Kidney (tissue), 14 donors: ENCODE data around the gene SUCLG2. TPM values are rescaled to one million over a fixed set of nuclear protein-coding genes. Genes with fewer than 3 reads are reported as not detected.

ENCODE experiments used
- DNase-seq, 5 donors: peaks; one replicate each; pipeline ENCODE4 v3.0.0-alpha.2; 2013 to 2020
- FAIRE-seq: peaks from 2 replicates; lab custom pipeline; 2012; peaks lifted over from hg19 to GRCh38; lab: Jason Lieb, UNC
- H3K27ac ChIP-seq, 2 donors: one replicate each; pipeline ENCODE4 v1.7.0; 2013; ENCODE audit warnings: low read depth in 2 of 2, low read length in 2 of 2, inconsistent platforms in 1 of 2
- H3K27me3 ChIP-seq: one replicate; pipeline ENCODE4 v1.7.1; 2013; ENCODE audit warnings: low read length, inconsistent platforms; ENCODE audit not compliant: control insufficient read depth, insufficient read depth
- H3K36me3 ChIP-seq, 3 donors: one replicate each; pipeline versions ENCODE4 v1.7.0 to v1.7.1; 2013; ENCODE audit warnings: low read length in 3 of 3, control low read depth in 1 of 3, inconsistent platforms in 1 of 3; ENCODE audit not compliant: insufficient read depth in 3 of 3, control insufficient read depth in 2 of 3
- H3K4me1 ChIP-seq, 3 donors: one replicate each; pipeline versions ENCODE4 v1.7.0 to v1.7.1; 2013; ENCODE audit warnings: low read length in 3 of 3, inconsistent platforms in 1 of 3, low read depth in 1 of 3; ENCODE audit not compliant: control insufficient read depth in 2 of 3, insufficient read depth in 2 of 3
- H3K4me3 ChIP-seq, 3 donors: one replicate each; pipeline versions ENCODE4 v1.7.0 to v1.8.1; 2013; ENCODE audit warnings: low read length in 3 of 3, control low read depth in 1 of 3, inconsistent platforms in 1 of 3
- H3K9ac ChIP-seq, 3 donors: one replicate each; pipeline versions ENCODE4 v1.7.0 to v1.7.1; 2013; ENCODE audit warnings: low read length in 3 of 3, control low read depth in 1 of 3, inconsistent platforms in 1 of 3
- H3K9me3 ChIP-seq, 3 donors: one replicate each; pipeline versions ENCODE4 v1.7.0 to v1.7.1; 2013; ENCODE audit warnings: low read length in 3 of 3, control low read depth in 1 of 3, inconsistent platforms in 1 of 3; ENCODE audit not compliant: control insufficient read depth in 2 of 3, insufficient read depth in 1 of 3
- CTCF ChIP-seq: IDR thresholded peaks from 3 replicates; pipeline ENCODE4 v1.5.1; 2012; ENCODE audit warnings: mild to moderate bottlenecking, moderate library complexity, borderline replicate concordance; ENCODE audit not compliant: insufficient read depth; ENCODE audit errors: extremely low read depth
- intact Hi-C: fragments of 100-400 bp; cut with DNase I; formaldehyde crosslinking; loops from one replicate; pipeline ENCODE4 v1.11.1; 2022
- polyA plus RNA-seq: library from polyadenylated mRNA; stranded (reverse); fragments of 350-450 nt; fragmentation: Illumina TruSeq; extraction: RNeasy Lipid Tissue Mini Kit (QIAGEN cat#74804); gene quantifications from one replicate; pipeline ENCODE4 v1.2.3, GENCODE V29; 2014; ENCODE audit warnings: low read depth, low replicate concordance; ENCODE audit not compliant: insufficient read depth
- total RNA-seq: library from RNA; stranded (reverse); fragmentation: NEBNext Ultra II Directional; extraction: Animal tissue kit (Norgen Biotek cat#: 25700); gene quantifications from one replicate; pipeline ENCODE4 v1.2.1, GENCODE V29; 2021
- donor health status: control.
- donor health status: control.
- donor health status: control.
- donor health status: control.
- donor health status: control.
- donor health status: DM: yes; HTN: yes; CAD: no.
- donor health status: Normal renal cell carcinoma (clear cell type).

The SUCLG2 gene
- total and polyA plus RNA-seq, 2 donors from 2014 or later = 62.8 to 117 TPM

GRCh38 chr3:67630666-67631362 lies 23.6 kb downstream of the SUCLG2 start:
- TF ChIP-seq CTCF = no peak
- intact Hi-C loops = no loop called here
- DNase-seq (peak in 2 of 5 donors; percentile 27 to 39), FAIRE-seq (no peak)
- no peaks in the 10 kb centered on the region for H3K27me3 ChIP-seq
- H3K4me3 ChIP-seq = no peak overlapping the region
- H3K36me3 ChIP-seq = no peaks in the 10 kb centered on the region
- H3K9ac ChIP-seq = no peak overlapping the region
- H3K9me3 ChIP-seq = no peaks in the 10 kb centered on the region
- peaks cover 0 to 2% (median 0%) of the 10 kb centered on the region in 3 donors for H3K4me1 ChIP-seq
- H3K27ac ChIP-seq = no peak overlapping the region

DNA sequence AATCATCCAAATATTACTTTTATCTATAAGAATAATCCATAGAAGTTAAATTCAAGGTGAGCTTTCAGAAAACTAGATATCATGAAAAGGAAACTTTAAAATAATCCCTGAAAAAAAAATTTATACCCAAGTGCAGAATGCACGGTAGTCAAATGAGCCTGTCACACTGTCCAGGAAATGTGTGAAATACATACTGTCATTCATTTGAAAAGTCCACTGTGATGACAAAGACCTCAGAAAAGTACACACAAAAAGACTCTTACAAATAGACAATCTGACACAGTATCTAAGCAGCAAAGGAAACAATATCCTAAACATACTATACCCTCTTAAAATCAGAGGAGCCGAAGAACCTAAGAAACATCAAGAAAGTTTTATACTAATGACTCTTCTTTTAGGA lies 29.7 kb downstream of the SUCLG2 start:
- peak overlapping the region in 1 of 2 donors; percentile 9 for H3K27ac ChIP-seq
- no peak overlapping the region for H3K4me3 ChIP-seq
- no peak for DNase-seq
- no peaks in the 10 kb centered on the region for H3K27me3 ChIP-seq
- FAIRE-seq = no peak
- H3K9ac ChIP-seq = no peak overlapping the region
- no peak for TF ChIP-seq CTCF
- peaks cover 0 to 3% (median 0%) of the 10 kb centered on the region in 3 donors for H3K36me3 ChIP-seq
- peaks cover 0 to 4% (median 0%) of the 10 kb centered on the region in 3 donors for H3K4me1 ChIP-seq
- intact Hi-C loops = no loop called here
- H3K9me3 ChIP-seq = no peaks in the 10 kb centered on the region

DNA sequence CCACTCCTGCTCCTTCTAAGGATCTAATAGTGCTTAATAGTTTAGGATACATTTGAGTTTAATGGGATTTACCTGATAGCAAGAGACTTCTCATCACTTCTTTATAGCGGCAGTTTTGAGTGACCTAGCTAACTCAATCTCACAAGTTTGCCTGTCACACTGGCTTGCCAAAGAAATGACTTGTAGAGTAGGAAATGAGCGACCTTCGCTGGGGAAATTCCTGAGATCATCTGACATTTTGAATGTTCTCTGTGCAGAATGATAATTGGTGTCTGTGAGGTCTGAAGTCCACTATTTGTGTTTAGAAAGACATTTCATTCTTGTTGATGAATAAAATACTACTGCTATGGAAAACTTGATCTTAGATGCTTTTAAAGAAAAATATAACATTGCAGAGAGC lies 30.3 kb downstream of the SUCLG2 start:
- Histone ChIP-seq H3K27me3 (no peaks in the 10 kb centered on the region), H3K9me3 (no peaks in the 10 kb centered on the region), H3K27ac (no peak overlapping the region), H3K36me3 (peaks cover 0 to 3% (median 0%) of the 10 kb centered on the region in 3 donors), H3K4me3 (no peak overlapping the region), H3K9ac (no peak overlapping the region), H3K4me1 (peaks cover 0 to 4% (median 0%) of the 10 kb centered on the region in 3 donors)
- no peak for TF ChIP-seq CTCF
- FAIRE-seq (no peak), DNase-seq (no peak)
- intact Hi-C loops = no loop called here
